Spinal cord (tissue), 10 donors: Measurements from ENCODE around the gene AGMO. TPM values are rescaled to one million over a fixed set of nuclear protein-coding genes. Genes with fewer than 3 reads are reported as not detected.

Experiments
- DNase-seq, 6 donors: peaks; one replicate each; pipeline versions ENCODE4 v3.0.0 to v3.0.0-alpha.2; 2013 to 2015; ENCODE audit warnings: low spot score in 6 of 6, low read depth in 4 of 6
- H3K27ac ChIP-seq: one replicate; pipeline ENCODE4 v1.5.1; 2013; ENCODE audit warnings: low read depth, low read length, control low read depth
- H3K27me3 ChIP-seq: one replicate; pipeline ENCODE4 v1.6.1; 2013; ENCODE audit warnings: low read length; ENCODE audit not compliant: control insufficient read depth, insufficient read depth
- H3K36me3 ChIP-seq: one replicate; pipeline ENCODE4 v1.6.1; 2013; ENCODE audit warnings: low read length; ENCODE audit not compliant: control insufficient read depth, insufficient read depth
- H3K4me1 ChIP-seq: one replicate; pipeline ENCODE4 v1.6.1; 2013; ENCODE audit warnings: low read length; ENCODE audit not compliant: control insufficient read depth, insufficient read depth
- H3K4me3 ChIP-seq: one replicate; pipeline ENCODE4 v1.5.1; 2013; ENCODE audit warnings: low read depth, low read length, control low read depth
- H3K9me3 ChIP-seq: one replicate; pipeline ENCODE4 v1.6.1; 2013; ENCODE audit warnings: low read length; ENCODE audit not compliant: control insufficient read depth, insufficient read depth
- WGBS: methylation state at CpG from one replicate; pipeline ENCODE4 v1.1.5; 2013; ENCODE audit warnings: missing lambda C conversion rate; ENCODE audit not compliant: insufficient coverage; 5-methylcytosine and 5-hydroxymethylcytosine counted together
- polyA plus RNA-seq, 2 donors: library from polyadenylated mRNA; unstranded; fragments of 120-200 nt; gene quantifications; one replicate each; pipeline ENCODE4 v1.2.1, GENCODE V29; 2013; ENCODE audit not compliant: insufficient read length in 2 of 2
- total RNA-seq, 2 donors: library from RNA; depleted of rRNA in 1 of 2; stranded (reverse); fragments of 120-200 nt in 1 of 2; fragments of >200 nt in 1 of 2; gene quantifications; one replicate each; pipeline versions ENCODE4 v1.2.3 to v1.2.4, GENCODE V29; 2013 to 2014
- donor health status: healthy.

AGMO gene
- total and polyA plus RNA-seq, 4 donors, result 0.30 to 2.9 (median 1.0) TPM

GRCh38 chr7:15252181-15252580, 309.6 kb downstream of the AGMO start:
- no peaks in the 10 kb centered on the region for H3K4me1 ChIP-seq
- no peak overlapping the region for H3K27ac ChIP-seq
- WGBS, result no CpG with 5 or more reads among the region's 1 CpG
- no peaks in the 10 kb centered on the region for H3K27me3 ChIP-seq
- DNase-seq, result no peak
- H3K36me3 ChIP-seq, result no peaks in the 10 kb centered on the region
- H3K9me3 ChIP-seq, result no peaks in the 10 kb centered on the region
- H3K4me3 ChIP-seq, result no peak overlapping the region

- Histone ChIP-seq H3K27me3 (no peaks in the 10 kb centered on the region), H3K9me3 (no peaks in the 10 kb centered on the region), H3K4me3 (no peak overlapping the region), H3K4me1 (no peaks in the 10 kb centered on the region), H3K27ac (no peak overlapping the region), H3K36me3 (no peaks in the 10 kb centered on the region)
- no peak for DNase-seq
- WGBS, result no CpG with 5 or more reads among the region's 2 CpGs
Measured at GRCh38 chr7:15248514-15248913, 313.3 kb downstream of the AGMO start.

GRCh38 chr7:15245831-15246230, 316.0 kb downstream of the AGMO start:
- no CpG with 5 or more reads among the region's 2 CpGs for WGBS
- Histone ChIP-seq H3K4me1 (no peaks in the 10 kb centered on the region), H3K27ac (no peak overlapping the region), H3K9me3 (no peaks in the 10 kb centered on the region), H3K36me3 (no peaks in the 10 kb centered on the region), H3K4me3 (no peak overlapping the region), H3K27me3 (no peaks in the 10 kb centered on the region)
- peak in 2 of 6 donors; percentile 8 to 24 for DNase-seq

- Histone ChIP-seq H3K36me3 (no peaks in the 10 kb centered on the region), H3K4me3 (no peak overlapping the region), H3K9me3 (no peaks in the 10 kb centered on the region), H3K27ac (no peak overlapping the region), H3K4me1 (no peaks in the 10 kb centered on the region), H3K27me3 (no peaks in the 10 kb centered on the region)
- DNase-seq, result no peak
- WGBS, result 100% methylated on average over 2 of the region's 4 CpGs
Measured at GRCh38 chr7:15239801-15240200, 322.0 kb downstream of the AGMO start.

DNA sequence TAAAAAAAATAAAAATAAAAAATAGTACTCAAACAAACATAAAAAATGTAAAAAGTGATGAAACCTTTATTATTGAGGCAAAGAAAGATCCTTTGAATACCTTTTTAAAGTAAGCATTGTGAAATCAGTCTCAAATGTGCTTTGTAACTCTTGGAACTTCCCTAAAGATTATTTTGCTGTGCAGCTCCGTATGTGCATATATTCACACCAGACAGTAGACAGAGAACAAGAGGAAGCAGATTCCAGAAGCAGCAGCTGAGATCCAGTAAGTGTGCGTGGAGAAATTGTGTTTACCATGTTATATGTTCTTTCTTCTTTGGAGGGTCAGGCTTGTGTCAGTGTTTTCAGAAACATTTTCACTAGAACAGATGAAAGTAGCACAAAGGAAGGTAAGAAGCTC, 324.9 kb downstream of the AGMO start:
- DNase-seq, result no peak
- H3K27me3 ChIP-seq, result no peaks in the 10 kb centered on the region
- no peaks in the 10 kb centered on the region for H3K4me1 ChIP-seq
- H3K4me3 ChIP-seq, result no peak overlapping the region
- no peaks in the 10 kb centered on the region for H3K36me3 ChIP-seq
- no peak overlapping the region for H3K27ac ChIP-seq
- WGBS, result 14% methylated on average over 1 of the region's 2 CpGs
- peaks cover 2% of the 10 kb centered on the region for H3K9me3 ChIP-seq

DNA sequence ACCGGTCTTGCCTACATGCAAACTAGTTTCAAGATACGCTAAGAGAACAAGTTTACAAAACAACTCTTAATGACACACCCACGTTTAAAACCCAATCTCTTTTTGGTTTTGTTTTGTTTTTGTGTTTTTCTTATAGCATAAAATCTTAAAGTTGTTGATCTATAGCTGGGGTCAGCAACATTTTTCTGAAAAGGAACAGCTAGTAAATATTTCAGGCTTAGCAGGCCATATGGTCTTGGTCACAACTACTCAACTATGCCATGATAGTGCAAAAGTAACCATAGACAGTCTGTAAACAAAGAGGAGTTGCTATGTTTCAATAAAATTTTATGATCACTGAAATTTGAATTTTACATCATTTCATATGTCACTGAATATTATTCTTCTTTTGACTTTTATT, 327.4 kb downstream of the AGMO start:
- no peak for DNase-seq
- 100% methylated on average over 1 of the region's 3 CpGs for WGBS

GRCh38 chr7:15228831-15229230, 333.0 kb downstream of the AGMO start:
- WGBS, result 58% methylated on average over 2 of the region's 3 CpGs
- no peak overlapping the region for H3K27ac ChIP-seq
- H3K4me1 ChIP-seq, result no peaks in the 10 kb centered on the region
- DNase-seq, result peak in 1 of 6 donors; percentile 27
- H3K27me3 ChIP-seq, result no peaks in the 10 kb centered on the region
- H3K36me3 ChIP-seq, result no peaks in the 10 kb centered on the region
- no peak overlapping the region for H3K4me3 ChIP-seq
- peaks cover 2% of the 10 kb centered on the region for H3K9me3 ChIP-seq

More for the DNA sequence above, 327.4 kb downstream of the AGMO start:
- Histone ChIP-seq H3K4me1 (no peaks in the 10 kb centered on the region), H3K27me3 (no peaks in the 10 kb centered on the region), H3K27ac (no peak overlapping the region), H3K36me3 (no peaks in the 10 kb centered on the region), H3K9me3 (peaks cover 2% of the 10 kb centered on the region), H3K4me3 (no peak overlapping the region)

- no peak overlapping the region for H3K4me3 ChIP-seq
- WGBS, result no CpG with 5 or more reads among the region's 1 CpG
- no peaks in the 10 kb centered on the region for H3K27me3 ChIP-seq
- H3K9me3 ChIP-seq, result no peaks in the 10 kb centered on the region
- no peaks in the 10 kb centered on the region for H3K4me1 ChIP-seq
- no peaks in the 10 kb centered on the region for H3K36me3 ChIP-seq
- H3K27ac ChIP-seq, result no peak overlapping the region
- DNase-seq, result no peak
Measured at GRCh38 chr7:15225981-15226380, 335.8 kb downstream of the AGMO start.

GRCh38 chr7:15219758-15220157, 342.1 kb downstream of the AGMO start:
- no peak for DNase-seq
- no peak overlapping the region for H3K27ac ChIP-seq
- 100% methylated on average over 1 of the region's 1 CpG for WGBS
- no peaks in the 10 kb centered on the region for H3K9me3 ChIP-seq
- no peaks in the 10 kb centered on the region for H3K4me1 ChIP-seq
- no peak overlapping the region for H3K4me3 ChIP-seq
- H3K27me3 ChIP-seq, result no peaks in the 10 kb centered on the region
- H3K36me3 ChIP-seq, result no peaks in the 10 kb centered on the region

DNA sequence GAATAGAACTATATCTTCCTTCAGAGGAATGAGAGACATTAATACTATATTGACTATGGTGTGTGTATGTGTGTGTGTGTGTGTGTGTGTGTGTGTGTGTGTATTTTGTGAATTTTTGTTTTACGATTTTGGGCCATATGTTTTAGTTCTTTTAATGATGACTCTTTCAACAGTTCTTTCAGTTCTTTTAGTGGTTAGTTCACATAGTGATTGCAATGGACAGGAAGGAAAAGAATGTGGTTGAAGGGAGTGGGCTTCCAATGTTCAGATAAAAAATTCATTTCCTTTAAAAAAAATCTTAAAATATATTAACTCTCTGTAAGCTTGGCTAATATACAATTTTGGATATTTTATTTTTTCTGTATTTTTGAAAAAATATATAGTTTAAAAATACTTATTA, 343.6 kb downstream of the AGMO start:
- Histone ChIP-seq H3K27me3 (no peaks in the 10 kb centered on the region), H3K27ac (no peak overlapping the region), H3K4me3 (no peak overlapping the region), H3K36me3 (no peaks in the 10 kb centered on the region), H3K9me3 (no peaks in the 10 kb centered on the region), H3K4me1 (no peaks in the 10 kb centered on the region)
- WGBS, result no CpG with 5 or more reads among the region's 1 CpG
- DNase-seq, result no peak
